ENCODE measurements around the gene CHD5.

CHD5 gene

DNA sequence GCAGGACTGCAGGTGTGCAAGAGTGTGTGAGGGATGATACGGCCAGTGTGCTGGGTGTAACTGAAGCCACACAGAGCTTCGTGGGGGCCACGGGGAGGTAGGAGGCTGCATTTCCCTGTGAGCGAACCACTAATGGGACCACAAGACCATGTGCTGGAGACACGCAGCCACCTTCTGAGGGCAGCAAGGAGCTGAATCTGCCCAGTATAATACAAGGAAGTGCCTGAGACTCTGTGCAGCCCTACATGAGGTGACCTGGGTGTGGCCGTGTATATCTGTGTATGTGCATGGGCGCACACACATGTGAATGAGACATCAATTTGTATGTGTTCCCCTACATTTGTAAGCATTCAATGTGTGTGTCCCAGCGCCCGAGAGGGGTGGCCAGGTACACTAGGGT lies 50.8 kb downstream of the CHD5 start:
- no peak for DNase-seq

DNA sequence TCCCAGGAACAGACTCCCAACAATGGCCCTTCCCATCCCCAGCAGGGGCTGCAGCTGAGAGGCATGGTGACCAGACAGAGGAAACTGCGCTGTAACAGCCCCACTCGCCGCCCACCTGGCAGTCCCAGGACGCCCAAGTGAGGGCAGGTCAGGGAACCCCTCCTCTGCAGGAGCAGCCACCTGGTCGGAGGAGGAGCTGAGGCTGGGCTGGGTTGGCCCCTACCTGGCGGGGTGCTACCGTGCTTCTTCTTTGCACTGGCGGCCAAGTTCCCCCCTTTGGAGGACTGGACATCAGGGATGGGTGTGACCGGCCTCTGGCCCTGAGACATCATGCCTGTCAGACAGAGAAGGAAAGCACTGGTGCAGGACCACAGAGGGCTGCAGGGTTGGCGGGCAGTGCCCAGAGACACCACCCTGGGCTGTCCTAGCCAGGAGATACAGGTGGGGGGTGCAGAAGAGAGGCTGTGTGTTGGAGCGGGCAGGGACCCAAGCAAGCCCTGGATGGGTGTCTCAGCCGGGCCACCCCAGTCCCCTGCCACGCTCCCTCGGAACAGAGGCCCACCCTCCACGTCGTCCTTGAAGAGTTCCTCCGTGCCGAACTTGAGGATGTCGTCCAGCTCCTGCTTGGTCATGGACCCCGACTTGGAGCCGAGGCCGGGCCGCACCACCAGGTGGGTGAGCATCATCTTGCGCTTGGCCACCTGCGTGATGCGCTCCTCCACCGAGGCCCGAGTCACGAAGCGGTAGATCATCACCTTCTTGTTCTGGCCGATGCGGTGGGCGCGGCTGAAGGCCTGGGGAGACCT lies 51.6 kb downstream of the CHD5 start:
- DNase-seq = no peak

DNA sequence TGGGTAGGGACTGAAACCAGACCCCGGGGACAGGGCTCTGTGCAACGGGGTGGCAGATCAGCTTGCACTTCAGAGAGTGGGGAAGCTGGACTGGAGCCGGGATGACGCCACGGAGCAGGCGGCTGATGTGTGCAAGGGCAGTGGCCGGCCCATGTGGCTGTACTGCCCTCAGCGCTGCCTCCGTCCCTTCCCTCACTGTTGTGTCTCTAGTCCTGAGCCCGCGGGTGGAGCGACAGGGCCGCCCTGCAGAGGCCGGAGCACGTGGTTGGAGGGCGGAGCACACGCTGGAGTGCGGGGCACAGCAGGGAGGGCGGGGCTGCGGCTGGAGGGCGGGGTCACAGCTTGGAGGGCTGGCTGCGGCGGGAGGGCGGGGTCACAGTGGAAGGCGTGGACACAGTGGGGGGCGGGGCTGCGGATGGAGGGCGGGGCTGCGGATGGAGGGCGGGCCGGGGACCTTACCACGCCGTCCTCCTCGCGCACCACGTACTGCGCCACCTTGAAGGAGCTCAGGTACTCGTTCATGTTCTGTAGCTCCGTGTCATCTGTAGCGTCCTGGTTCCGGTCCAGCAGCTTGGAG lies 52.4 kb downstream of the CHD5 start:
- DNase-seq = peak; percentile 77

- no peak for DNase-seq
Observed at GRCh38 chr1:6126521-6127067, 53.5 kb downstream of the CHD5 start.

DNA sequence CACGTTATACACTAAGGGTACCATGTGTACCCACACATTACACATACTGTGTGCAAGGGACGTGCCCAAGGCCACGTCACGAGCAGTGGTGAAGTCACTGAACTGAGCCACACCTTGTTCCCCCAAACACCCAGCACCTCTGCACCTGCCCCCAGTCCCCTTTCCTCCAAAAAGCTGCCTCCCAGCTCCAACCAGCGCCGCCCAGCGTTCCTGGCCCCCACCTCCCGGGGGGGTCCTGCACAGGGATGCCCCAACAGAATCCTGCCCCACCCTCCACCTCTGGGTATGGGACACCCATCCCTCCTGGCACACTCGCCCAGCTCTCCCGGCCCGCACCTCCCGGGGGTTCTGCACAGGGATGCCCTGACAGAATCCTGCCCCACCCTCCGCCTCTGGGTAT lies 54.1 kb downstream of the CHD5 start:
- DNase-seq = no peak

- no peak for DNase-seq
Observed at GRCh38 chr1:6125366-6125765, 54.8 kb downstream of the CHD5 start.

DNA sequence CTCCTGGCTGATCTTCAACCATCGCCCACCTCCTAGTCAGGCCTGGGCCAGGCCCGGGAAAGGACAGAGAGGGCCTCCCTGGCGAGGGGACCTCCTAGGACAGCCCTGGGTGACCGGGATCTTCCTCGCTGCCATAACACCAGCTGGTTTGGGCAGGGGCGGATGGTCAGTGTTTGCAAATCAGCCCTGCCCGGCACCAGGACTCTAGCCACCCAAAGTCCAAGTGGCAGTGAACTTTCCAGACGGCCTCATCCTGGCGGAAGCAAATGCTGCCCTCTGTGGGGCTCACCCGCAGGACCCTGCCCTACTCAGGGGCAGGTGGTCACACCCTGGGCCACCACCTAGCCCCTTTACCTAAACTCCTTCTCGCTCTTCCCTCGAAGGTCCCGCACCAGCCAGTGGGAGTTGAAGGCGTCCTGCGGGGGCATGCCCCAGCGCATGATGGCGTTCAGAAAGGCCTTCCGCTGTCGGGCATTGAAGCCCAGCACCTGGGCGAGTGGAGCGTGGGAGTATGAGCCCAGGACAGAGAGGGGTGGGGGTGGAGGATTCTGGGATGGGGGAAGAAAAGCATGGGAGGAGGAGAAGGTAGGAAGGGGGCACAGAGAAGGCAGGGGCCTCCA lies 55.3 kb downstream of the CHD5 start:
- no peak for DNase-seq

DNA sequence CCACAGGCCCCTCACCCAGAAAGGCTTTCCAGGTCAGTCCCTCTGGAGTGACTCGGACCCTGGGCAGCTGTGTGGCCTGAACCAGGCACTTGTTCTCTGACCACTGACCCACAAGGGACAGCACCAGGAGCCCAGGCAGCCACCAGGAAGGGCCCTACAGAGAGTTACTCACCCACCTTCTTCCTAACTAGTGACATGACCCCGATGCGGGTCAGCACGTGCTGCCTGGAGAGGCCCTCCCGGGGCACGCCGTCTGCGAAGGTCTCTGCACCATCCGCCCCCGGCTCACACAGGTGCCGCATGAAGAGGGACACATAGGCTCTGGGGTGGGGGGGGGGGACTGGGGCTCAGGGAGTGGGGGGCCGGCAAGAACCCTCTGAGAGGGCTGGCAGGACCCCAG lies 55.8 kb downstream of the CHD5 start:
- no peak for DNase-seq

DNA sequence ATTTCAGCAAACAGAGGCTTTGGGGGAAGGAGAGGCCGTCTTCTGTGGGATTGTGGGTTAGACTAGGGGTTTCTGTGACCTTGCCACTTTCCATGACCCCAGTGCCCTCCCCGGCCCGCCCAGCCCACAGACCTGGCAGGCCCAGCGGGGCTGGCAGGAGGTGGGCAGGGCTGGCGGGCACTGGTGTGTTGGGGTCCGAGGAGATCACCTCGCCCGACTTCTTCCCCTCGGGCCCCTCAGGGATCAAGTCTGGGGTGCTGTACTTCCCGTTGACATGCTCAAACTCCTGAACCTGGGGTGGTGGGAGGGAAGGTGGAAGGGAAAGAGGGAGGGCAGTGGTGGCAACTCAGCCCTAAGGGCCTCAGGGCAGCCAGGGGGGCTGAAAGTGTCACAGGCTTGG lies 56.3 kb downstream of the CHD5 start:
- no peak for DNase-seq

- DNase-seq = no peak
Observed at GRCh38 chr1:6123083-6123482, 57.0 kb downstream of the CHD5 start.

- no peak for DNase-seq
Observed at GRCh38 chr1:6121651-6122370, 58.3 kb downstream of the CHD5 start.

DNA sequence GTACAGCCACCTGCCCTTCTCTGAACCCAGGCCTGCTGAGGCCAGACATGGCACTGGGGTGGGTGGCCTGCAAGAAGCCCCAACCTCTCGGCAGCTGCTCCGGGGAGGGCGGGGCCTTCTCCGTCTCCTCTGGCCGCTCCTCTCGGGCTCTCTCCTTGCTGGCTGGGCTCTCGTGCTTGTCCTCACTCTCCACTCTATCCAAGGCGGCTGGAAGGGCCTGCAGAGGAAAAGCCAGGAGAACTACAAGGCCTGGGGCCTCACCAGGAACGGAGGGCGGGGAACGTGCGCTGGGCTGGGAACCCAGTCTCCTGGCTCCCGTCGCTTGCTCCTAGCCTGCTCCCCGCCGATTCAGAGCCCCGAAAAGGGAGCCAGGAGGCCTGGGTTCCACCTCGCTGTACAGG lies 59.1 kb downstream of the CHD5 start:
- DNase-seq = no peak

GRCh38 chr1:6118415-6118814 lies 61.7 kb downstream of the CHD5 start:
- no peak for DNase-seq

DNA sequence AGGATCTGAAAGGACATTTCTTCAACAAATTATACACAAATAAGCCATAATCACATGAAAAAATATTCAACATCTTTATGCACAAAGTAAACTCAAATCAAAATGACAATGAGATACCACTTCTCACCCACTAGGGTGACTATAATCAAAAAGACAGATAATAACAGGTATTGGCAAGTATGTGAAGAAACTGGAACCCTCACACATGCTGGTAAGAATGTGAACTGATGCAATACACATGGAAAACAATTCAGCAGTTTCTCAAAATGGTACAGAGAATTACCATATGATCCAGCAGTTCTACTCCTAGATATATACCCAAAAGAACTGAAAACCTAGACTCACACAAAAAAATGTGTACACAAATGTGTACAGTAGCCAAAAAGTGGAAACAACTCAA lies 62.5 kb downstream of the CHD5 start:
- no peak for DNase-seq

GRCh38 chr1:6117064-6117463 lies 63.1 kb downstream of the CHD5 start:
- no peak for DNase-seq

DNA sequence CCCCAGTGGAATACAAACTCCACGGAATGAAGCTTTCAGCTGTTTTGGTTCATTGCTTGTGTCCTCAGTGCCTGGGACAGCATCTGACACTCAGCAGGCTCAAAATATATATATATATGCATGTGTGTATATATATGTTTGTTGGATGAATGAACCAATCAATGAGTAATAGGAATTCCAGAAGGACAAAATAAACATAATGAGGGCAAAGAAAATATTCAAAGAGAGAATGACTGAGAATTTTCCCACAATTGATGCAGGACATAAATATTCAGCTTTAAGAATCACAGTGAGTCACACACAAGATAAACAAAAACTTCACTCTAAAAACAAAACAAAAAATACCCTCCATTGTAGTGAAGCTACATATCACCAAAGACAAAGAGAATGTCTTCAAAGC lies 64.0 kb downstream of the CHD5 start:
- DNase-seq = no peak

DNA sequence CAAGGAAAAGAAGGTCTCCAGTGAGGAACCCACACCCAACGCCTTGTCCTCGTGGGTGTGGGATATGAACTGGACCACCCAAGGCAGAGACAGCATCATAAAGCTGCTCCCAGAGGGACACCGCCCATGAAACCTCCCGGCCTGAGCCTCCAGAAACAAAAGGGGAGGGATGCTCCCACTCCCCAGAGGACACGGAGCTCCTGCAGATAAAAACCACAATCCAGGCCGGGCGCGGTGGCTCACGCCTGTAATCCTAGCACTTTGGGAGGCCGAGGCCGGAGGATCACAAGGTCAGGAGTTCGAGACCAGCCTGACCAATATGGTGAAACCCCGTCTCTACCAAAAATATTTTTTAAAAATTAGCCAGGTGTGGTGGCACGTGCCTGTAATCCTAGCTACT lies 66.4 kb downstream of the CHD5 start:
- DNase-seq = no peak

DNA sequence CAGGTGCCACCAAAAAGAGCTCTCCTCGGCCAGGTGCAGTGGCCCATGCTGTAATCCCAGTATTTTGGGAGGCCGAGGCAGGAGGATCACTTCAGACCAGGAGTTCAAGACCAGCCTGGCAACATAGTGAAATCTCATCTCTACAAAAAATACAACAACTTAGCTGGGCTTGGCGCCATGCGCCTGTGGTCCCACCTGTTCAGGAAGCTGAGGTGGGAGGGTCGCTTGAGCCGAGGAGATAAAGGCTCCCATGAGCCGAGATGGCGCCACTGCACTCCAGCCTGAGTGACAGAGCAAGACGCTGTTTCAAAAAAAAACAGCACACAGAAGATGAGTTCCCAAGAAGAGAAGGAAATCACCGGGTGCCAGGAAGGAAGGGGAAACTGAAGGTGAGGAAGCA lies 67.0 kb downstream of the CHD5 start:
- no peak for DNase-seq

- no peak for DNase-seq
Observed at GRCh38 chr1:6112690-6113005, 67.5 kb downstream of the CHD5 start.

- DNase-seq = no peak
Observed at GRCh38 chr1:6111991-6112689, 68.0 kb downstream of the CHD5 start.

DNA sequence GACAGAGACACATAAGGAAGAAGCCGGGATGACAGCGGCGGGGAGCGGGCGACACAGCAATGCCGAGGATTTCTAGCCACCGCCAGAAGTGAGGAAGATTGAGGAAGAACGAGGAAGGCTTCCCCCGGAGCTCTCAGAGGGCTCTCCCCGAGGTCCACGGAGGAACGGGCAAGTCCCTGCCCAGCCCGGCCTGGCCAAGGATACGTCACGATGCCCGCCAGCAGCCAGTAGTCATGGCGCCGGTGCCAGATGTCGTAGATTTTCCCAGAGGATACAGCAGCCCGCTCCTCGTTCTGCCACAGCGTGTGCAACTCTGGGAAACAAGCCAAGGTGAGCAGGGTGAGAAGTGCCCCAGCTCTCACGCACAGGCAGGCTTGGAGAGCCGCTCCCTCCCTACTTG lies 68.5 kb downstream of the CHD5 start:
- DNase-seq = no peak

DNA sequence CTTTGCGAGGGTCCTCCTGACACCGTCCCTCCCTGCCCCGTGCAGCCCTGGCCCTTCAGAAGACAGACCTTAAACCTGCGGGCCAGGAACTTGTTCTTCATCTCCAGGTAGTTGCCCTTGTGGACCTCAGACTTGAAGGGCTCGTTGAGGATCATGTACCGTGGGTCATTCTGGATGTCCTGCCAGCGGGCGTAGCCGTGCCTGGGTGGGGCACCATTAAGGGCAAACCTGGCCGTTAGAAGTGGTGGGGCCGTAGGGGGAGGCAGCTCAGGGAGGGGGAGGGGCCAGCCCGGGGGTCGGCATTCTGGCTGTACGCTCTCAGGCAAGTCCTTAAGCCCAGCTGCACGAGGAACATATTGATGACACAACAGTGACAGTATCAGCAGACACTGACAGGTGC lies 69.8 kb downstream of the CHD5 start:
- DNase-seq = no peak

GRCh38 chr1:6109688-6110087 lies 70.4 kb downstream of the CHD5 start:
- DNase-seq = no peak

Measured in CD4-positive, alpha-beta T cell treated with Interleukin-21 for 1 hour (primary cell).